Activated T-cell treated with anti-CD3 and anti-CD28 coated beads, Interleukin-2, amount 50 U/mL, for 24 hours (primary cell): ENCODE measurements around the gene SYNJ2BP.
"Not testable (repeated sequence)": the region's sequence is repeated elsewhere in the genome, so short reads cannot be mapped to it uniquely, and the experiment has no call there.

Source experiments
- DNase-seq: peaks from one replicate; pipeline ENCODE4 v3.0.0-alpha.2; 2020
- H3K27ac Mint-ChIP-seq: 2 replicates; pipeline ENCODE4 v1.8.0; 2020; ENCODE audit warnings: mild to moderate bottlenecking, mixed read lengths
- H3K27me3 Mint-ChIP-seq: 2 replicates; pipeline ENCODE4 v1.8.0; 2020; ENCODE audit warnings: mixed read lengths
- H3K36me3 Mint-ChIP-seq: 2 replicates; pipeline ENCODE4 v1.8.0; 2020; ENCODE audit warnings: low read depth, mixed read lengths
- H3K4me1 Mint-ChIP-seq: 2 replicates; pipeline ENCODE4 v1.8.0; 2020; ENCODE audit warnings: low read depth, mixed read lengths
- H3K4me3 Mint-ChIP-seq: 2 replicates; pipeline ENCODE4 v1.8.0; 2020; ENCODE audit warnings: mild to moderate bottlenecking, moderate library complexity, mixed read lengths
- H3K9me3 Mint-ChIP-seq: 2 replicates; pipeline ENCODE4 v1.8.0; 2020; ENCODE audit warnings: mixed read lengths

SYNJ2BP gene

GRCh38 chr14:70403335-70403734, 13.6 kb downstream of the SYNJ2BP start:
- not testable (repeated sequence) for H3K9me3 Mint-ChIP-seq, H3K27ac Mint-ChIP-seq, H3K27me3 Mint-ChIP-seq, H3K4me3 Mint-ChIP-seq, DNase-seq
- peaks cover 19% of the 10 kb centered on the region for H3K4me1 Mint-ChIP-seq
- peaks cover 17% of the 10 kb centered on the region for H3K36me3 Mint-ChIP-seq

- peaks cover 15% of the 10 kb centered on the region for H3K4me1 Mint-ChIP-seq
- H3K9me3 Mint-ChIP-seq = no peaks in the 10 kb centered on the region
- no peak for DNase-seq
- no peak overlapping the region for H3K4me3 Mint-ChIP-seq
- peaks cover 25% of the 10 kb centered on the region for H3K36me3 Mint-ChIP-seq
- peak overlapping the region; percentile 0 for H3K27ac Mint-ChIP-seq
- no peaks in the 10 kb centered on the region for H3K27me3 Mint-ChIP-seq
These were observed 15.2 kb downstream of the SYNJ2BP start for GRCh38 chr14:70401643-70402042.

- Mint-ChIP-seq H3K4me3 (no peak overlapping the region), H3K36me3 (peaks cover 22% of the 10 kb centered on the region), H3K4me1 (no peaks in the 10 kb centered on the region), H3K9me3 (no peaks in the 10 kb centered on the region), H3K27me3 (no peaks in the 10 kb centered on the region), H3K27ac (no peak overlapping the region)
- no peak for DNase-seq
These were observed 18.0 kb downstream of the SYNJ2BP start for GRCh38 chr14:70398706-70399431.

DNA sequence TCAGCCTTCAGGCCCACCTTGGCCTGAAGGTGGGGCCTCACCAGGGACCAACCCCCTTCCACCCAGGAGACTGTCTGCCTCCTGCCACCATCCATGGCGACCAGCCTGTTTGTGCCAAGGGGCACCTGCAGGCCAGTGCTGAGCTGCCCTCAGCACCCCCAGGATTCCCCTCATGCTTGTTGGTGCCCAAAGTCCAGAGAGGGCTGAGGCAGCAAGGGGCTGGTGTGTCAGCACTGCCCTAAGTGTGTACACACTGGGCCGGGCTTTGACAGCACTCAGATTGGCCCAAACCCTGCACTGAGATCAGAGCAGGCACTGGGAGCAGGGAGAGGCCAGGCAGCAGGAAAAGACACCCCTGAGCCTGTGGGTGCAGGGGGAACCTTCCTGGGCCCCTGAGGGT, 18.6 kb downstream of the SYNJ2BP start:
- H3K27ac Mint-ChIP-seq = no peak overlapping the region
- H3K36me3 Mint-ChIP-seq = peaks cover 24% of the 10 kb centered on the region

GRCh38 chr14:70397746-70398145, 19.1 kb downstream of the SYNJ2BP start:
- DNase-seq = no peak
- no peaks in the 10 kb centered on the region for H3K9me3 Mint-ChIP-seq
- peaks cover 29% of the 10 kb centered on the region for H3K36me3 Mint-ChIP-seq
- peaks cover 2% of the 10 kb centered on the region for H3K4me1 Mint-ChIP-seq
- H3K27ac Mint-ChIP-seq = no peak overlapping the region
- no peak overlapping the region for H3K4me3 Mint-ChIP-seq
- no peaks in the 10 kb centered on the region for H3K27me3 Mint-ChIP-seq

More for the DNA sequence above, 18.6 kb downstream of the SYNJ2BP start:
- Mint-ChIP-seq H3K4me3 (no peak overlapping the region), H3K9me3 (no peaks in the 10 kb centered on the region), H3K27me3 (no peaks in the 10 kb centered on the region), H3K4me1 (no peaks in the 10 kb centered on the region)
- DNase-seq = no peak

DNA sequence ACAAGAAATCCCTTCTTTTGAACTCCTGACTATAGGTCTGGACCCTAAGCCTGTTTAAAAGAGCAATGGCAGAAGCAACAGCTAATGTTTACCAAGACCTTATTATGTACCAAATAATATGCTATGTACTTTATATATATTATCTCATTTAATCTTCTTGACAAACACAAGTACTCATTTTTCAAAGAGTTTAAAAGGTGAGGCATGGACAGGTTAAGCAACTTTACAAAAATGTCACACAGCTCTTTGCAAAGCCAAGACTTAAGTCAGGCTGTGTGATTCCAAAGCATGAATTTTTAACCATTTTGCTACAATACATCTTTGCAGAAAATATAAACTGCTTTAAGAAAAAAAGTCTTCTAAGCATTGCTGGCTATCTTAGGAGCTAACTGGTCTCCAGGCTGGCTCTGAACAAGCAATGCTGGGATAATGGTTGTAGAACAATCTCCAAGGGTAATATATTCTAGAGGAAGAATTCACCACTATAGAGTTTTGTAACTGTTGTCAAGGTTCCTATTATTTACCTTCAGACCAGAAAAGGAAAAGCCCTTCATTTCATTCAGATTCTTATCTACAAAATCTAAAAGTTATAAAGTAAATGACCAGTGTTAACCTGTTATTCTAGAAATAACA, 22.1 kb downstream of the SYNJ2BP start:
- Mint-ChIP-seq H3K27me3 (no peaks in the 10 kb centered on the region), H3K9me3 (no peaks in the 10 kb centered on the region), H3K27ac (no peak overlapping the region), H3K36me3 (peaks cover 29% of the 10 kb centered on the region), H3K4me3 (no peak overlapping the region), H3K4me1 (peaks cover 3% of the 10 kb centered on the region)
- no peak for DNase-seq

DNA sequence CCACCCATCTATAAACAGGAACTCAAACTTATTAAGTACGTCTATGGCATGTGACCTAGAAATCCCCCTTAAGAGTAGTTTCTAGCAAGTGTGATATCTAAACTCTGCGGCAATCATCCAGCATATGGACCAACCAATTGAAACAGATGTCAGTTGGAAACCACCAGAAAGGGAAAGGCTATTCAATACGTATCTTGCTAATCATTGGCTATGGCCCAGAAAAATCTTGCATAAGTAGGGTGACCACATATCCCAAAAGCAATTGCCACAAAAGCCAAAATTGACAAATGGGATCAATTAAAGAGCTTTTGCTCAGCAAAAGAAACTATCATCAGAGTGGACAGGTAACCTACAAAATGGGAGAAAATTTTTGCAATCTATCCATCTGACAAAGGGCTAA, 24.2 kb downstream of the SYNJ2BP start:
- H3K27ac Mint-ChIP-seq = no peak overlapping the region
- H3K9me3 Mint-ChIP-seq = no peaks in the 10 kb centered on the region
- no peaks in the 10 kb centered on the region for H3K27me3 Mint-ChIP-seq
- peaks cover 32% of the 10 kb centered on the region for H3K36me3 Mint-ChIP-seq
- H3K4me3 Mint-ChIP-seq = no peak overlapping the region
- peaks cover 3% of the 10 kb centered on the region for H3K4me1 Mint-ChIP-seq
- DNase-seq = no peak

DNA sequence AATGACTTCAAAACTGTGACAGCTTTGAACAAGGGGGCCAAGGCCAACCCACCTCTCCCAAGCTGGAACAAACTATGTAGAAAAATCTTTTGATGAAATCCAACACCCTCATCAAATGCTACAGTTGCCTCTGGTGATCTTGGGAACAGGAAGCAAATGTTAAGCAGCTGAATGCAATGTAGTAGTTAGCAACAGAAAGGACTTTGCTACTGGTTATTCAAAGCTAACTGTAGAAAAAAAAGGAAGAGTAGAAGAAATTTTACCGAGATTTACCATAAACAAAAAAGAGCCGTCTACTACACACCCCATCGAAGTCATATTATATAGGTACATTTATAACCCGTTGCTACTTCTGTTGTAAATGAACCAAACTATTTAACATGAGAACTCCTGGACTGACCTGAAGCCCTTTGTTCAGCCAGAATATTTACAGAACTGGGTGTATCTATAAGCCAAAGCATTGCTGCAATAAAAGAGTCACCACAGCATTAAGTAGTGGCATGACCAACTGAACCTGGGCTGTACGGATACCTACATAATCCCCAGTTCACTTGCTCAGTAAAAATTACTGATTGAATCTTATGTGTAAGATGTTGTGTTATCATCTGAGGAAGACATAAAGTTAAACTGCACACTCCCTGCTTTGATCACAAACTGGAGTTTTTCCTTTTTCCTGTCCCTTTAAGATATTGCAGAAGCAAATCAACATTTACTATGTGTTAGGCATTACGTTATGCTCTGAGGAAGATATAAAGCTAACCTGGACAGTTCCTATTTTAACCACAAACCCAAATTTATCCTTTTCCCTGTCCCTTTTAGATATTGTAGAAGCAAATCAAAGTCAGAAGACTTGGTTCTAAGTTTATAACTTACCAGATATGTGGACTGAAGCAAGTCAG, 25.1 kb downstream of the SYNJ2BP start:
- Mint-ChIP-seq H3K27me3 (no peaks in the 10 kb centered on the region), H3K9me3 (no peaks in the 10 kb centered on the region), H3K4me1 (peaks cover 3% of the 10 kb centered on the region), H3K4me3 (no peak overlapping the region), H3K27ac (no peak overlapping the region), H3K36me3 (peaks cover 33% of the 10 kb centered on the region)
- no peak for DNase-seq

GRCh38 chr14:70382536-70382935, 34.4 kb downstream of the SYNJ2BP start:
- Mint-ChIP-seq H3K4me3 (no peak overlapping the region), H3K4me1 (no peaks in the 10 kb centered on the region), H3K27ac (no peak overlapping the region), H3K36me3 (peaks cover 39% of the 10 kb centered on the region), H3K9me3 (no peaks in the 10 kb centered on the region), H3K27me3 (no peaks in the 10 kb centered on the region)
- no peak for DNase-seq

GRCh38 chr14:70380824-70381223, 36.1 kb downstream of the SYNJ2BP start:
- H3K27me3 Mint-ChIP-seq = no peaks in the 10 kb centered on the region

DNA sequence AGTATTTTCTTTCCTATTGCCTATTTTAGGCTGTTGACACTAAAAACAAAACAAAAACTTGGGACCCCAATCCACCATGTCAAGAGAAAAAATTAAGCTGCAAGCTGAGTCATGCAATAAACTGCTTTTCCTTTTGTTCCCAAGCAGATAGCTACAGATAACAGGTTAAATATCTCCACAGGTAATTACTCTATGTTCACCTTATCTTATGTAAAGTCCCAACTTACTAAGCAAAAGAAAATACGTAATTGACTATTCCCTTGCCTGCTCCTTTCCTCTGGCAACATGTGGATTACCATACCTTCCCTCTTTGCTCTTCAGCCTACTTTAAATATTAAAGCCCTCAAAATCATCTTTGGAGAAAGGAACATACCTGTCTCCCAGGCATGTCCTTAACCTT, 38.2 kb downstream of the SYNJ2BP start:
- H3K4me3 Mint-ChIP-seq = no peak overlapping the region
- H3K27ac Mint-ChIP-seq = no peak overlapping the region
- peaks cover 24% of the 10 kb centered on the region for H3K36me3 Mint-ChIP-seq
- no peaks in the 10 kb centered on the region for H3K27me3 Mint-ChIP-seq
- no peaks in the 10 kb centered on the region for H3K4me1 Mint-ChIP-seq
- DNase-seq = no peak
- H3K9me3 Mint-ChIP-seq = no peaks in the 10 kb centered on the region

More at GRCh38 chr14:70380824-70381223, 36.1 kb downstream of the SYNJ2BP start:
- no peak for DNase-seq
- Mint-ChIP-seq H3K27ac (no peak overlapping the region), H3K4me3 (no peak overlapping the region), H3K9me3 (no peaks in the 10 kb centered on the region), H3K36me3 (peaks cover 24% of the 10 kb centered on the region), H3K4me1 (no peaks in the 10 kb centered on the region)
